GM18907 (cell line): ENCODE results near the gene SPATA21.
"Not testable (repeated sequence)": the region's sequence is repeated elsewhere in the genome, so short reads cannot be mapped to it uniquely, and the experiment has no call there.

Source experiments
- ATAC-seq: cut with Tn5 transposase; IDR thresholded peaks from one replicate; pipeline ENCODE4 v1.9.1; 2021; ENCODE audit warnings: mild to moderate bottlenecking, moderate library complexity; ENCODE audit not compliant: unreplicated experiment

The SPATA21 gene, protein sequence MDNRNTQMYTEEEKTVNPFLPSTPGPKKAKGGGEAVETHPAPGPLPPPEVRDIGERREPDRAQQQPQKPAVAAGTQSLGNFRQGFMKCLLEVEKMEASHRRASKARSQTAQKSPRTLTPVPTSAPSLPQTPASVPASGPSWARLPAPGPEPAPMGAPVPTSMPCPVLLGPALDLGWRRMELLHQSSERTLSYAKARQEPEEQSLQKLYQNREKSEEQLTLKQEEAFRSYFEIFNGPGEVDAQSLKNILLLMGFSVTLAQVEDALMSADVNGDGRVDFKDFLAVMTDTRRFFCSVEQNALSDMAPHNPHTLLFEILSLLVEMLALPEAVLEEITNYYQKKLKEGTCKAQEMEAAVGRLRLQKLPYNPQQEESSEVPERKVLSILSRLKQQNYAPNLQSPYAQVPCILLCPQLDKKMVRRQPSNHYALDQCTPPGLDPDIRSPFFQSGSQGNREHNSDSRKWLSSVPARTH

GRCh38 chr1:16436946-16437474 lies at the start of gene SPATA21:
Gene SPATA21 (minus strand): TSS chr1:16437424. CDS start chr1:16431371, 6,053 bp downstream.
- no peak for ATAC-seq

DNA sequence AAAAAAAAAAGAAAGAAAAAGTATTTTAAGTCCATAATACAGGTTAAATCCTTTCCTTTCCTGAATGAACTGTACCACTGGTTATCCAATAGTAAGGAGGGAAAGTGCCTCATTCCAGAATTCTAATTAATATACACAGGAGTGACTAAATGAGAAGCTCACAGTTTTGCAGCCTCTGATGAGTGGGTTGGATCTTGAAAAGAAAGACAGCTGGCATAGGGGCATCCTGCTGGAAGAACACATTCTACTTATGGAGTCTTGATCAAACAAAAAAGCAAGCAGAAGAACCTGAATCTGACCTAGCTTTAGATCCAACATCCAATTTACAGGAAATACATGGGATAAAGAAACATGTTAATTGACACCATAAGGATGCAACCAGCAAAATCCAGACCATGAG lies 49.8 kb upstream of the SPATA21 start:
- ATAC-seq = not testable (repeated sequence)

DNA sequence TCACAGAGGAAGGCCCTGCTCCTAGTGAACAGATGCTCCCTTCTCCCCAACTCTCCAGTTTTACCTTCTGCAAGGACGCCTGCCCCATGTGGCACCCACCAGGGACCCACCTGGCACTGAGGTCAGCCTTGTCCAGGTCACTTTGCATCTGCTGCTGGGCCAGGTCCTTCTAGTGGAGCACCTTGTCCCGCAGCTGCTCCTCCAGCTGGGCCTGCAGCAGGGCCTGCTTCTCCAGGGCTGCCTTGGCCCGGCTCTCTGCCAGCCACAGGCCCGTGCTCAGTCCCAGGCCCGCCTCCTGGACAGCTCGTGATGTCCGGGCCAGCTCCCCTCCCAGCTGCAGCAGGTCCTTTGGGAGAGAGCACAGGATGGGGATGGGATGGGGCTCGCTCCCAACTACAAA lies 49.1 kb upstream of the SPATA21 start:
- ATAC-seq = not testable (repeated sequence)

- no peak for ATAC-seq
These were observed 47.7 kb upstream of the SPATA21 start for GRCh38 chr1:16484931-16485330.

DNA sequence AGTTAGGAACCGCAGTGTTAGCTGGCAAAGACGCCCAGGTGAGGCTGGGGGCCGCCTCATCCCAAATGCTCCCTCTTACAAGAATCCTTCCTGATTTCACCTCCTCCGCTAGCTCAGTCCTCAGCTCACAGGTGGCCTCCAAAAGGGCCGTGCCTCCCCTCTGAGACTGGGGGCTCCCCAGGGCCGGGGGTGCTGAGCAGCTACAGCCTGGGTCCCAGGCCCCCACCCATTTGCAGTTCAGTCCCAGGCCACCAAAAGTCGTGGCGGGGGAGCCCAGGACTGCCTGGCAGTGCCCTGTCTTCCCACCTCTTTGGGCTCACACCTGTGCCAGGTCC lies 47.2 kb upstream of the SPATA21 start:
- no peak for ATAC-seq

- ATAC-seq = not testable (repeated sequence)
These were observed 46.6 kb upstream of the SPATA21 start for GRCh38 chr1:16483639-16484500.

DNA sequence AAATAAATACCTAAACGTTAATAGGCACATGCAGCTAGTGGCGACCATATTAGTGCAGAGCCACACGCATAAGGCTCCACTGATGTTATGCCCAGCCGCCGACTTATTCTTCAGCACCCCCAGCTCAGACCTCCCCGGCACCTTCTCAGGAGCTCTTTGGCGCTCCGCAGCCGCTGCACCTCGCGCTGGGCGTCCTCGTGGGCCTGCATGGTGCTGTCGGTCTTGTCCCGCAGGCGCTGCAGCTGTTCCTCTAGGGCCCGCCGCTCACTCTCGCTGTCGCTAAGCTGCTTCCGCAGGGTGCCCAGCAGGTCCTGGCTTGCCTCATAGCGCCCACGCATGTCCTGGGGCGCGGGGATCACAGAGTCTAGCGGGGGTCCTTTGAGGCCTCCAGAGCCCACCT lies 45.9 kb upstream of the SPATA21 start:
- not testable (repeated sequence) for ATAC-seq

GRCh38 chr1:16478091-16478490 lies 40.9 kb upstream of the SPATA21 start:
- no peak for ATAC-seq

DNA sequence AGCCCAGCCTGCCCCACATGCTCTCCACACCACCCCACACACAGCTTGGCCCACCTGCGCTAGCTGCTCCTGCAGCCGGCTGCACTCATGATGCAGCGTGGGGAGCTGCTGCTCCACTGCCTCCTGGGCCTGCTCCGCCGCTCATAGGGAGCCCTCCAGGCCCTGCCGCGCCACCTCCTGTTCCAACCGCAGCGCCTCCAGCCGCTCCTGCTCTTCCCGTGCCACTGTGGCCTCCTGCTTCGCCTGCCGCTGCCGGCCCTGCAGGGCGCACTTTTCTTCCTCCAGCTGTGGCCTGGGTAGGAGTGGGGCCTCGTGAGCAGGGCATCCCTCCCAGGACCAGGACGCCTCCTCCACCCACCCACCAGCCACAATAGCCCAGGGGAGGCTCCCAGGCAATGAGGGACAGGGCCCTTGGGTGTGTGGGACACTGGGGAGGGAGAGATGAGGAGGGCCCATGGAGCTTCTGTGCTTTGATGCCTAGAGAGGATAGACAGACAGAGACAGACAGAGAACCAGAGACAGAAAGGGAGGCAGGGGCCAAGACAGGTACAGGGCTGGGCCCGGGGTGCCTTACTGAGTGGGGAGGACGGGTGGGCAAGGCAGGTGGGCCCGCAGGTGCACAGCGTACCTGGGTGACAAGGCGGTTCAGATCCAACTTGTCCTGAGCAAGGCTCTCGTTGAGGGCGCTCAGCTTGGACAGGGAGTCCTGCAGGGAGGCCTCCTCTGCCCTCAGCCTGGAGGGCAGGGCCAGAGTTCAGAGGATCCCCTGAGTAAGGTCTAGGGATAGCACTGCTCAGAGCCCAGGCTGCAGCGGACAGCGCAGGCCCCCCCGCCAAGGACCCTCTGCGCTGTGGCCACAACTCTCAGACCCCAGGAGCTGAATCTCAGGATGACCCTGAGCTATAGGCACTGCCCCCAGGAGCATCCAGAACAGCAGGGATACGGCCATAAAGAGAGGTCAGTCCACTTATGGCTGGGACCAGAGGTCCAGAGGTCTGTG lies 38.8 kb upstream of the SPATA21 start:
- ATAC-seq = not testable (repeated sequence)

- not testable (repeated sequence) for ATAC-seq
These were observed 37.7 kb upstream of the SPATA21 start for GRCh38 chr1:16474891-16475290.

GRCh38 chr1:16474166-16474800 lies 37.1 kb upstream of the SPATA21 start:
- ATAC-seq = no peak

- ATAC-seq = no peak
These were observed 31.3 kb upstream of the SPATA21 start for GRCh38 chr1:16468558-16468957.

DNA sequence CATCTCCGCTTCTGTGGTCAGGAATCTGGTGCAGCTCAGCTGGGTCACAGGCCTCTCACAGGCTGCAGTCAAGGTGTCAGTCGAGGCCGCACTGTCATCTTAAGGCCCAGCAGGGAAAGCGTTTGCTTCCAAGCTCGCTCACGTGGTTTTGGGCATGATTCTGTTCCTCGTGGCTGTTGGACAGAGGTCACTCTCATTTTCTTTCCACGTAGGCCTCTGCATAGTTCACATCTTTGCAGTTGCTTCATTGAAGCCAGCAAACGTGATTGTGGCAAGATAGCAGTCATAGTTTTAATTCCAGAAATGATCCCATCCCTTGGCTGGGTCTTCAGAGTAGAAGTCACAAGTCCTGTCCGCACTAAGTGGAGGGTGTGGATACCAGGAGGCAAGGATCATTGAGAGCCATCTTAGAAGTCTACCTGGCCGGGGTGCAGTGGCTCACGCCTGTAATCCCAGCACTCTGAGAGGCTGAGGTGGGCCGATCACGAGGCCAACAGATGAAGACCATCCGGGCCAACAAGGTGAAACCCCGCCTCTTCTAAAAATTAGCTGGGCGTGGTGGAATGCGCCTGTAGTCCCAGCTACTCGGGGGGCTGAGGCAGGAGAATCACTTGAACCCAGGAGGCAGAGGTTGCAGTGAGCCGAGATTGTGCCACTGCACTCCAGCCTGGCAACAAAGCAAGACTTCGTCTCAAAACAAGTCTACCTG lies 27.8 kb upstream of the SPATA21 start:
- no peak for ATAC-seq

- ATAC-seq = no peak
These were observed 25.6 kb upstream of the SPATA21 start for GRCh38 chr1:16462773-16463330.

- ATAC-seq = no peak
These were observed 24.5 kb upstream of the SPATA21 start for GRCh38 chr1:16461681-16462080.

GRCh38 chr1:16459352-16459925 lies 22.2 kb upstream of the SPATA21 start:
- ATAC-seq = no peak

GRCh38 chr1:16458831-16459230 lies 21.6 kb upstream of the SPATA21 start:
- ATAC-seq = no peak

- ATAC-seq = not testable (repeated sequence)
These were observed 18.9 kb upstream of the SPATA21 start for GRCh38 chr1:16456151-16456550.

DNA sequence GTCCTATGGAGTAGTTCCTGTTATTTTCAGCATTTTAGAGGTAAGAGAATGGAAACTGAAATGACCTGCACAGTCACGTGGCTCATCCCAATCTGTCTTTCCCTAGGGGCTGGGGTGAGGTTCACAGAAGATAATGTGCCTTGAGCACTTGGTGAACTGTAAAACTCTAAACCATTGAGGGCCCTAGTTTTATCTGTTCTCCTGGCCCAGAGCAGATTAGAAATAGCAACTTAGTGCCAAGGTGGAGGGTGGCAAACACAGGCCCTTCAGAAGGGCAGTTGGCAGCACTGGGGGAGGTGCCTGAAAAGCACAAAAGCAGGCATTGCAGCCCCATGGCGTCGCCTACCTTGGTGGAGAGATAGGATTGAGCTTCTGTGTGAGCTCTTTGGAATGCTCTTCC lies 17.7 kb upstream of the SPATA21 start:
- not testable (repeated sequence) for ATAC-seq
